ENCODE results near the gene MTAP. TPM values are rescaled to one million over a fixed set of nuclear protein-coding genes. Genes with fewer than 3 reads are reported as not detected.

Gene MTAP
- total RNA-seq, 1 experiment from 2014 or later: 34.7 TPM

DNA sequence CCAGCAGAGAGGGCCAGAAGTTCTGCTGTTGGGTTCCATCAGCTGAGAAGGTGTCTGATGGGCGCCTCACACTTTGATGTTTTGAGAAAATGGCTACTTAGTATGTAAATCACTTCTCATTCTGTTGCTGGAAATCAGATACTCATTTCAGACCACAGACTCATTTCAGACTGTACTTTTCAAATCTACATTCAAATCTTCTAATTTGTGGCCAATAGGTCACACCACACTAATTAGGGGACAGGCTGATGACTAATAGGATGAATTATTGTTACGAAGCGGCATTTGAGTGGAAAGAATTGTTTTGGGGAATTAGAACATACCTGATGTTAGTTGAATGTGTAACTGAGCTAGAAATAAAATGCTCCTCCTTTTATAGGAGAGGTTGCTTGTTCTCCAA lies 13.2 kb downstream of the MTAP start:
- H3K79me2 ChIP-seq (ENCODE audit: low read length): peaks cover 90% of the 10 kb centered on the region
- CTCF ChIA-PET: interaction anchor here (0.7 kb wide), 1 partner anchor 350 kb away, joined by 4 read pairs; no protein-coding TSS in a partner anchor
- DNase-seq: no peak
- H2AFZ ChIP-seq (ENCODE audit: low read length): no peak overlapping the region
- peaks cover 62% of the 10 kb centered on the region for H3K36me3 ChIP-seq (ENCODE audit: low read depth, low read length)
- H4K20me1 ChIP-seq (ENCODE audit: low read length): no peaks in the 10 kb centered on the region
- no peak overlapping the region for H3K9ac ChIP-seq (ENCODE audit: low read length)
- H3K4me3 ChIP-seq (ENCODE audit: low read length): no peak overlapping the region
- no TSS peak for BruUV-seq (replicated peaks)
- H3K27me3 ChIP-seq (ENCODE audit: low read length): no peaks in the 10 kb centered on the region
- peaks cover 5% of the 10 kb centered on the region for H3F3A ChIP-seq (ENCODE audit: low read length, unreplicated experiment)
- H3K4me2 ChIP-seq (ENCODE audit: low read length): no peak overlapping the region
- TF ChIP-seq EZH2 (IDR thresholded peaks at IDR 0.05; ENCODE audit: low read length, unreplicated experiment): no peak
- TF ChIP-seq EZH2phosphoT487 (IDR thresholded peaks at IDR 0.05; ENCODE audit: borderline replicate concordance, low read length): no peak
- TF ChIP-seq, protein P1, sequence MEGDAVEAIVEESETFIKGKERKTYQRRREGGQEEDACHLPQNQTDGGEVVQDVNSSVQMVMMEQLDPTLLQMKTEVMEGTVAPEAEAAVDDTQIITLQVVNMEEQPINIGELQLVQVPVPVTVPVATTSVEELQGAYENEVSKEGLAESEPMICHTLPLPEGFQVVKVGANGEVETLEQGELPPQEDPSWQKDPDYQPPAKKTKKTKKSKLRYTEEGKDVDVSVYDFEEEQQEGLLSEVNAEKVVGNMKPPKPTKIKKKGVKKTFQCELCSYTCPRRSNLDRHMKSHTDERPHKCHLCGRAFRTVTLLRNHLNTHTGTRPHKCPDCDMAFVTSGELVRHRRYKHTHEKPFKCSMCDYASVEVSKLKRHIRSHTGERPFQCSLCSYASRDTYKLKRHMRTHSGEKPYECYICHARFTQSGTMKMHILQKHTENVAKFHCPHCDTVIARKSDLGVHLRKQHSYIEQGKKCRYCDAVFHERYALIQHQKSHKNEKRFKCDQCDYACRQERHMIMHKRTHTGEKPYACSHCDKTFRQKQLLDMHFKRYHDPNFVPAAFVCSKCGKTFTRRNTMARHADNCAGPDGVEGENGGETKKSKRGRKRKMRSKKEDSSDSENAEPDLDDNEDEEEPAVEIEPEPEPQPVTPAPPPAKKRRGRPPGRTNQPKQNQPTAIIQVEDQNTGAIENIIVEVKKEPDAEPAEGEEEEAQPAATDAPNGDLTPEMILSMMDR (conservative IDR thresholded peaks at IDR 0.05; ENCODE audit: low read depth, low read length): no peak
- POLR2A ChIA-PET (ENCODE audit: unreplicated experiment): no interaction called here
- no peaks in the 10 kb centered on the region for H3K9me2 ChIP-seq (replicated peaks; ENCODE audit: low read length)
- no peaks in the 10 kb centered on the region for H3K9me3 ChIP-seq (ENCODE audit: low read length)
- ATAC-seq: no peak
- no peak overlapping the region for H3K27ac ChIP-seq (ENCODE audit: low read length)
- peaks cover 28% of the 10 kb centered on the region for H3K4me1 ChIP-seq (ENCODE audit: insufficient read depth, low read length)
- intact Hi-C loops (cut with micrococcal nuclease): no loop called here

GRCh38 chr9:21817176-21817575 lies 14.7 kb downstream of the MTAP start:
- CTCF ChIA-PET: no interaction called here

GRCh38 chr9:21825637-21826036 lies 23.2 kb downstream of the MTAP start:
- H3K9me3 ChIP-seq (ENCODE audit: low read length): no peaks in the 10 kb centered on the region
- H3K9me2 ChIP-seq (replicated peaks; ENCODE audit: low read length): no peaks in the 10 kb centered on the region
- ChIA-PET POLR2A (ENCODE audit: unreplicated experiment) (no interaction called here), CTCF (no interaction called here)
- peaks cover 51% of the 10 kb centered on the region for H3K79me2 ChIP-seq (ENCODE audit: low read length)
- intact Hi-C loops (cut with micrococcal nuclease): no loop called here
- H3K4me1 ChIP-seq (ENCODE audit: insufficient read depth, low read length): peaks cover 21% of the 10 kb centered on the region
- no peaks in the 10 kb centered on the region for H4K20me1 ChIP-seq (ENCODE audit: low read length)
- no peak overlapping the region for H2AFZ ChIP-seq (ENCODE audit: low read length)
- H3K27ac ChIP-seq (ENCODE audit: low read length): no peak overlapping the region
- H3K4me3 ChIP-seq (ENCODE audit: low read length): no peak overlapping the region
- TF ChIP-seq, protein P1 (conservative IDR thresholded peaks at IDR 0.05; ENCODE audit: low read depth, low read length): no peak
- TF ChIP-seq EZH2 (IDR thresholded peaks at IDR 0.05; ENCODE audit: low read length, unreplicated experiment) (no peak), EZH2phosphoT487 (IDR thresholded peaks at IDR 0.05; ENCODE audit: borderline replicate concordance, low read length) (no peak)
- no peak overlapping the region for H3K9ac ChIP-seq (ENCODE audit: low read length)
- H3K36me3 ChIP-seq (ENCODE audit: low read depth, low read length): peaks cover 30% of the 10 kb centered on the region
- no TSS peak for BruUV-seq (replicated peaks)
- no peak overlapping the region for H3K4me2 ChIP-seq (ENCODE audit: low read length)
- ATAC-seq (no peak), DNase-seq (no peak)
- no peaks in the 10 kb centered on the region for H3F3A ChIP-seq (ENCODE audit: low read length, unreplicated experiment)
- H3K27me3 ChIP-seq (ENCODE audit: low read length): no peaks in the 10 kb centered on the region

More at GRCh38 chr9:21817176-21817575, 14.7 kb downstream of the MTAP start:
- Histone ChIP-seq H3K27me3 (ENCODE audit: low read length) (no peaks in the 10 kb centered on the region), H3K9me3 (ENCODE audit: low read length) (no peaks in the 10 kb centered on the region), H3K9me2 (replicated peaks; ENCODE audit: low read length) (no peaks in the 10 kb centered on the region), H2AFZ (ENCODE audit: low read length) (no peak overlapping the region), H3K4me1 (ENCODE audit: insufficient read depth, low read length) (peaks cover 15% of the 10 kb centered on the region), H3F3A (ENCODE audit: low read length, unreplicated experiment) (peaks cover 5% of the 10 kb centered on the region), H3K36me3 (ENCODE audit: low read depth, low read length) (peaks cover 48% of the 10 kb centered on the region), H3K9ac (ENCODE audit: low read length) (no peak overlapping the region), H3K4me3 (ENCODE audit: low read length) (no peak overlapping the region), H3K79me2 (ENCODE audit: low read length) (peaks cover 76% of the 10 kb centered on the region), H3K4me2 (ENCODE audit: low read length) (no peak overlapping the region), H3K27ac (ENCODE audit: low read length) (no peak overlapping the region), H4K20me1 (ENCODE audit: low read length) (no peaks in the 10 kb centered on the region)
- TF ChIP-seq EZH2 (IDR thresholded peaks at IDR 0.05; ENCODE audit: low read length, unreplicated experiment): no peak
- TF ChIP-seq EZH2phosphoT487 (IDR thresholded peaks at IDR 0.05; ENCODE audit: borderline replicate concordance, low read length): no peak
- TF ChIP-seq, protein P1 (conservative IDR thresholded peaks at IDR 0.05; ENCODE audit: low read depth, low read length): no peak
- POLR2A ChIA-PET (ENCODE audit: unreplicated experiment): no interaction called here
- no peak for DNase-seq
- intact Hi-C loops (cut with micrococcal nuclease): no loop called here
- BruUV-seq (replicated peaks): no TSS peak
- ATAC-seq: no peak

All from PC-3 (cell line).